ENCODE data around the gene SPTBN4.
"Not testable (repeated sequence)": the region's sequence is repeated elsewhere in the genome, so short reads cannot be mapped to it uniquely, and the experiment has no call there.

SPTBN4 gene

DNA sequence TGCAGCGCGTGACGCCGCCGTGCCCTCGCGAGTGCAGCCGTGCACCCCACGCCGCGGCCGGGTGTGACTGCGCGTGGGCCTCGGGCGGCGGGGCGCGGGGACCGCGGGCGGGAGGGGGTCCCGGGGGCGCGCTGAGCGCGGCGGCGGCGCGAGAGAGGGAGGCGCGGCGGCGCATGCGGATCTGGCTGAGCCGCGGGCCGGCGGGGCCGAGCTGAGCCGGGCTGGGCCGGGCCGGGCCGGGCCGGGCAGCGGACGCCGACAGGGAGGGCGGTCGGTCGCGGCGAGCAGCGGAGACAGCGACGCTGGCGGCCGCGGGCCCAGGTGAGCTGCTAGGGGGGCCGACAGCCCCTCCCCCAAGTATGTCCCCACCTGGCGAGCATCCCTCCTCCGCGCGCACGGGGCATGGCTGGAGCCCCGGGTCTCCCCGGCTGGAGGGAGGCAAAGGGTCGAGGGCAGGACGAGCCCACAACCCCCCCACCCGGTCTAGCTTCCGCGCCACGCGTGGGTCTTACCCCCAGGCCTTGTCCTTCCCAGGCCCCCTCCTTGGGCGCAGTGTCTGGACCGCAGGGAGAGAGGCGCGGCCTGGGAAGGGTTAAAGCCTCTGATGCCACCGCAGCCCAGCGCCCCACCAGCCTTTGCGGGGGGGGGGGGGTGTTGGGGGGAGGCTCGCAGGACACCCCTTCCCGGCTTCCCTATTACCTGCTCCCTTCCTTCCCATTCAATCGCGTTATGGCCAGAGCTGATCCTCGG lies at the start of gene SPTBN4:
Gene SPTBN4 (plus strand): TSS at position 17 of the 750 bp plus-strand sequence. CDS start 5,621 bp downstream, outside the sequence.
- no peak for DNase-seq (ENCODE audit: low read depth in 1 of 2, low spot score in 1 of 2)

DNA sequence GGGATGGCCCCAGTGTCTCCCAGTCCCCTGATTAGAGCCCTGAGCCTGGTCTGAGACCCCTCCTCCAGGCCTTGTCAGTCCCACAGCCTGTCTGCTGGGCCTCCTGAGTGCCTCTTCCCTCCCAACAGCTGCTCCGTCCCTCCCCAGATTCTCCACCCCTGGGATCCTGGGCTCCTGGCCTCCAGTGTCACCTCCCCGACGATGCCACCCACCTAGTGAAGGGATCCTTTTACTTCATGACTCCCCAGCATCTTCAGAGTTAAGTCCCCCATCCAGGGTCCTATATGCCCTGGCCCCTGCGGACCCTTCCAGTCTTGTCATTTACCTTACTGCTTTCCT lies 49.2 kb upstream of the SPTBN4 start:
- DNase-seq (ENCODE audit: low read depth in 1 of 2, low spot score in 1 of 2): no peak

DNA sequence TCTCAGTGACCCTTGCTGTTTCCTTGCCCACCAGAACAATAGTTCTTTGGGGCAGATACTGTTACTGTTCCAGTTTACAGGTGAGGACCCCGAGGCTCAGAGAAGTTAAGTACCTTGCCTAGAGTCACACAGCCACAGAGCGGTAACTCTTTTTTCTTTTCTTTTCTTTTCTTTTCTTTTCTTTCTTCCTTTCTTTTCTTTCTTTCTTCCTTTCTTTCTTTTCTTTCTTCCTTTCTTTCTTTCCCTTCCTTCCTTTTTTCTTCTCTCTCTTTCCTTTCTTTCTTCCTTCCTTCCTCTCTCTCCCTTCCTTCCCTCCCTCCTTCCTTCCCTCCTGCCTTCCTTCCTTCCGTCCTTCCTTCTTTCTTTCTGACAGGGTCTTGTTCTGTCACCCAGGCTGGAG lies 48.8 kb upstream of the SPTBN4 start:
- DNase-seq (ENCODE audit: low read depth in 1 of 2, low spot score in 1 of 2): no peak

DNA sequence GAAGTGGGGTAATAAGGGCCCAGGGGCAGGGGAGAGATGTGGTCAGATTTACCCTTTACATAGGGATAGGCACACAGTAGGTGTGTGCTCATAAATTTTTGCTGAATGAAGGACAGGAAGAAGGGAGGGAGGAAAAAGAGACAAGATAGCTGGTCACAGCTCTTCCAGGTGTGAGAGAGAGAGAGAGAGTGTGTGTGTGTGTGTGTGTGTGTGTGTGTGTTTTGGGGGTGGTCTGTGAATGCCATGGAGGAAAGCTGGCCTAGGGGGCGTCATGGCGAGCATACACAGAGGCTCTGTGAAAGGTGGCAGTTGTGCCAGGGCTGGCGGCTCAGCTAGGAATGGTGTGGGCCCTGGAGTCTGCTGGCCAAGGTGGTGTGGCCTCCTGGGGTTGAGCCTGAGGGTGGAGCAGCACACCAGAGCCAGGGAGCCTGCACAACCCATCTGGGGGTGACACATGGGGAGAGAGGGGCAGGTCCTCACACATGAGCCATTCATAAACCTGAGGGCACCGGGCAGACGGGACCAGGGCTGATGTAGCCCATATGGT lies 47.7 kb upstream of the SPTBN4 start:
- no peak for DNase-seq (ENCODE audit: low read depth in 1 of 2, low spot score in 1 of 2)

DNA sequence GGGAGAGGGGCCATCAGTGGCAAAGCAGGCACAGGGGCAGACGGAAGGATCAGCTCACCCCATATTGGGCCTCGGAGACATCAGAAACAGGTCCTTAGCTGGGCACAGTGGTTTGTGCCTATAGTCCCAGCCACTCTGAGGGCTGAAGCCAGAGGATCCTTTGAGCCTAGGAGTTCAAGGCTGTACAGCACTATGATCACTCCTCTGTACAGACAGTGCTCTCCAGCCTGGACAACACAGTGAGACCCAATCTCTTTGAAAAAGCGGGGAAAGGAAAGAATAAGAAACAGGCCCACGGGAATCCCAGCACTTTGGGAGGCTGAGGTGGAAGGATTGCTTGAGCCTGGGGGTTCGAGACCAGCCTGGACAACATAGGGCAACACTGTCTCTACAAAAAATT lies 47.0 kb upstream of the SPTBN4 start:
- DNase-seq (ENCODE audit: low read depth in 1 of 2, low spot score in 1 of 2): no peak

DNA sequence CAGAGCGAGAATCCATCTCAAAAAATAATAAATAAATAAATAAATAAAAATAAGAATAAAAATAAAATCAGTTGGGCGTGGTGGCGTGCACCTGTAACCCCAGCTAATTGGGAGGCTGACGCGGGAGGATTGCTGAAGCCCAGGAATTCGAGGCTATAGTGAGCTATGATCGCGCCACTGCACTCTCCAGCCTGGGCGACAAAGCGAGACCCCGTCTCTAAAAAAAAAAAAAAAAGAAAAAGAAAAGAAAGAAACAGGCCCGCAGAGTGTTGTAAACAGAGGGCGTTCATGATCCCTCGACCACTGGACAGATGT lies 46.4 kb upstream of the SPTBN4 start:
- DNase-seq (ENCODE audit: low read depth in 1 of 2, low spot score in 1 of 2): no peak

DNA sequence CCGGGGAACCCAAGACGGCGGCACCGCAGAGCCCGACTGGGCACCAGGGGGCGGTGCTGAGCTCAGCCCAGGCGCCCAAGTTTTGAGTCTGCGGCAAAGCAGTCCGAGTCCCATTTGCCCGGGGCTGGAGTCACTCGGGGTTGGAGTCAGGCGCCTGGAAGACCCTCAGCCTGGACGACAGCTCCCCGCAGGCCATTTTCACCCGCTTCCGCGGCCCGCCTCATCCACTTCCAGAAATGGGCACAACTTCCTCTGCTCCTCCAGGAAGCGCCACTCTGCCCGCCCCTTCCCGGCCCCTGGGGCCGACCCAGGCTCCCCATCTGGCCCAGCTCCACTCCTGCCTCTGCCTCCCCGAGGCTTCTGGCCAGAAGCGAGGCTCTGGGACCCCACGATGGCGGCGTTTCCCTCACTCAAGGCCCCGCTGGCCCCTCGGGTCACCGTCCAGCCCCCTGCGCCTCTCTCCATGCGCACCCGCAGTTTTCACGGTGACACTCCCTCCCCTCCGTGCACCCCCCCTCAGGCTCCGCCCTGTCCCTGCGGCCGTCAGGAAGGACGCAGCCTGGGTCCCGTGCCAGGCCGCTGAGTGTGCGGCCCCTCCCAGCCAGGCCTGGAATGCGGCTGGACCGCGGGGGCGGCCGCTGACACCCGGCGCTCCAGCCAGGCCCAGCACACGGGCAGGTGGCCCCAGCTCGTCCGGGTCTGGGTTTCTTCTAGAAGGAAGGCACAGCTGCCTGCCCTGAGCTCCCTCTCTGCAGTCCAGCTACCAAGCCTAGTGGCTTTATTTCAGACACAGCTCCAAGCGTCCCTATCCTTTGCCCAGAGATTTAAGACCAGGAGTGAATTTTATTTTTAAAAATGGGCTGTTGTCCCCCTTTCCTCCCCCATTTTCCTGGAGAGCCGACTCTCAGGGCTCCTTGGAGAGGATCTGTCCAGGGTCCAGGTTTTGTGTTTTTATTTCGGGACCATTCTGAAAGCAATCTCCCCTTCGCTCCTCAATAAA lies 45.7 kb upstream of the SPTBN4 start:
- DNase-seq (ENCODE audit: low read depth in 1 of 2, low spot score in 1 of 2): peak; percentile 47 to 57

DNA sequence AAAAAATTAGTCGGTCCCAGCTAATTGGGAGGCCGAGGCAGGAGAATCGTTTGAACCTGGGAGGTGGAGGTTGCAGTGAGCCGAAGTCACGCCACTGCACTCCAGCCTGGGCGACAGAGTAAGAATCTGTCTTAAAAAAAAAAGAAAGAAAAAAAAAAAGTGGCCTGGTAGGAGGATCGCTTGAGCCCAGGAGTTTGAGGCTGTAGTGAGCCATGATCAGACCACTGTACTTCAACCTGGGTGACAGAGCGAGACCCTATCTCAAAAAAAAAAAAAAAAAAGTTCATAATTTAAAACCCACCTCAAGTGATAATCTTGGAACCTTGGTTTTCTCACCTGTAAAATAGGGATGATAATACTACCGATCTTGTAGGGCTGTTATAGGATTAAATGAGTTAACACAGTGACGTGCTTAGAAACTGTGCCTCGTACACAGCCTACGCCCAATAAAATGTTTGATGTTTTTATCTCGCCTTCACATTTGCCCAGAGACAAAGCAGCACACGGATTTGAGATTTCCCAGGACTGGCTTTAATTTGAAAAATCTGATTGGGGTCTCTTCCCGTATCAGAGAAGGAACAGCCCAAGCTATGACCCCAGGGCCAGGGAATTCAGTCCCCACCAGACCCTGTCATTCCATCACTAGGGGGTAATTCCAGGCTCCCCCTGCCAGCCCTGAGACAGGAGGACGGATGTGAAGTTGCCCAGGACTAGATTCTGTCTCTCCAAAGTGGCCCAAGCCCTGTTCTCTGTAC lies 44.6 kb upstream of the SPTBN4 start:
- DNase-seq (ENCODE audit: low read depth in 1 of 2, low spot score in 1 of 2): no peak

DNA sequence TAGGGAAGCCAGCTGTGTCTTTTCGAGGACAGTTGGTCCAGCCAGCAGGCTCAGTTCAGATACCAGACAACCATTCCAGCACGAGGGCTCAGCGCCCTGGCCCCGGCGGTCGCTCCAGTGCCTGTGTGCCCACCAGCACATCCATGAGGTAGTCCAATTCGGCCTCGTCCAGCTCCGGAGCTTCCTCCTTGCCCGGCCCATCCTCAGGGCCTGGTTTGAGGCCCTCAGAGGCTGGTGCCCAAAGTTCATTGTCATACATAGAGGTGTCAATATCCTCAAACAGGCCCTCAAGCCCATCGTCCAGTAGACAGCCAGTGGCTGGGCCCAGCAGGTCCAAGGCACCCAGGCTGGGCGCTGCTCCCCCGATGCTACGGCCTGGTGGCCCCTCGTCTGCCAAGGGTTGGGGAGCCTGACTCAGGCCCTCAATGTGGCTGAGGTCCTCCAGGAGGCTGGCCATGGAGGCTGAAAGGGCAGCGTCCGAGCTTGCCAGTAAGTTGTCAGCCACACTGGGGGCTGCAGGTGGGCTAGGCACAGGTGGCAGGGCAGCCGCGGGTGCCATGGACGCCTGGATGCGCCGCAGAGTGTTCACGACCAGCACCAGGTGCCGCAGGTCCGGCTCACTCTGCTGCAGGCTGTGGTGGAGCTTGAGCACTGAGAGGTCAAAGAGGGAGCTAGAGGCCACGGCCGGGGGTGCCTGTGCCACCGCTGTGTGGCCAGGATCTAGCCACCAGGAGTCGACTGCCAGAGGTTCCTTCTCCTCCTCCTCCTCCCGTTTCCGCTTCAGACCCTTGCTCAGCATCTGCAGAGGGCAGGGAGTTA lies 43.8 kb upstream of the SPTBN4 start:
- DNase-seq (ENCODE audit: low read depth in 1 of 2, low spot score in 1 of 2): no peak

DNA sequence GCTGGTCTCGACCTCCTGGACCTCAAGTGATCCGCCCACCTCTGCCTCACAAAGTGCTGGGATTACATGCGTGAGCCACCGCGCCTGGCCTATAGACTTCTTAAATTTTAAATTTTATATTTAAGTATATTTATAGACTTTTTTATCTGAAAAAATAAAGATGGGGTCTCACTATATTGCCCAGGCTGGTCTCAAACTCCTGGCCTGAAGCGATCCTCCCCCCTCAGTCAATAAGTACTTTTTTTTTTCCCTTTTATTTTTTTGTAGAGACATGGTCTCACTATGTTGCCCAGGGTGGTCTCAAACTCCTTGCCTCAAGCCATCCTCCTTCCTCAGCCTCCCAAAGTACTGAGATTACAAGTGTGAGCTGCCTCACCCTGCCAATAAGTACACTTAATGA lies 42.9 kb upstream of the SPTBN4 start:
- DNase-seq (ENCODE audit: low read depth in 1 of 2, low spot score in 1 of 2): no peak

DNA sequence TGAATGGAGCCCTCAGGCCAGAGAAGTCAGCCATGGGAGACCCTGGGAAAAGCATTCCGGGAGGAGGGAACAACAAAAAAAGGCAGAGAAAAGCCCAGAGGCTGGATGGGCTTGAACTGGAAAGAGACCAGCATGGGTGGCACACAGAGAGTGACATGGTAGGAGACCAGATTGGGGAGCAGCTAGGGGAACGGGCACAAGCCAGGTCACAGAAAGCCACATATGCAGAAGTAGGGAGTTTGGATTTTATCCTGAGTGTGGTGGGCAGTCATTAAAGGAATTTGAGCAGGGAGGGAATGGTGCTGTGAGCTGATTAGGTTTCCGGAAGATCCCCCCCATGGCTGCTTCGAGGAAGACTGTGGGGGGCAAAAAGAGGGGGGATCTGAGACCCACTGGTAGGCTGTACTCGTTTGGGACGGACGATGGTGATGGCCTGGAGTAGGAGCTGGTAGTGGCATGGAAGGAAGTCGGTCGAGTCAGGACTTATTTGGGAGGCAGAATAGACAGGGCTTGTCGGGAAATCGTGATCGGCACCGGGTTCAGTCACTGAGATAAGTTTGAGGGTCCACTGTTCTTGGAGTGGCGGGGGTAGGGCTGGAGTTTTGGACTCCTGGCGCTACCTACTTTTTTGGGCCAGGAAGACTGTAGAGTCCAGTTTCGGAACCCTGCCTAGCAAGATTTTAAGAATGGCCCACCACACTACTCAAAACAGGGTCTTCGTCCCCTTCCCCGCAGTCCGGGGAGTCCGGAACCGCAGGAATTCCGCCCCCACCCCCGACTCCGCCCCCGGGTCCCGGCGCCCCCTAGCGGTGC lies 42.0 kb upstream of the SPTBN4 start:
- no peak for DNase-seq (ENCODE audit: low read depth in 1 of 2, low spot score in 1 of 2)

DNA sequence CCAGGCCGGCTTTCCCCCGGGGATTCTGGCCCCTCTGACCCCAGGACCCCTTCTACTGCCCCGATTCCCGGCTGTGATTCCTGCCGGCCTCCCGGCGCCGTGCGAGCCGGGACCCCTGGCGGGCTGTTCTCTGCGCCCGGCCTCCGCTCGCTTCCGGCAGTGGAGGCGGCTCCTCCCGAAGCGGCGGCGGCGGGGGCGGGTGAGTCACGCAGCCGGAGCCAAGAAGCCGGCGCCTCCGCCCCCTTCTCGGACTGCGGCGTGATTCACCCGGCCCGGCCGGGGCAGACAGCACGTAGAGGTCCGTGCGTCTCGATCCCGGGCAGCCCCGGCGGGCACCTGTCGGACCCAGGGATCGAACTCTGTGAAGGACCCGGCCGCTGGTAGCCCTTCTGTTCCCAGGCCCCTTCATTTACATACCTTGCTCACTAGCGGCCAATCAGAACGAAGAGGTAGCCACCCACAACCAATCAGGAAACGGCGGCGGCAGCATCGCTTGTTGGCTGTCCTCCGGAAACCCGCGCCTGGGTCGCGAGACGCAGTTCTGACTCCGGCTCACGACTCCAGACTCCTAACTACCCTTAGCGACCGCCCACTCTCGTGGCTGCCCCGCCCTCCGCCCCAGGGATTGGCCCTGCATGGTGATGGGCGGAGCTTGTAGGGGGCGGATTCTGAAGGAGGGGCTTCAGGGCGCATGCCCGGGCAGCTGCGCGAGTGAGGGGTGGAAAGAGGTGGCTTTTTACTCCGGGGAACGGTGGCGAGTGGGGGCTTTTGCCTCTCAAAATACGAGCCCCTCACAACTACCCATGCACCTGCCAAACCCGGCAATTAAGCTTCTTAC lies 41.1 kb upstream of the SPTBN4 start, which contains the start of gene SERTAD1:
Gene SERTAD1 (minus strand): TSS at position 543 of the 838 bp plus-strand sequence. CDS start 2,446 bp downstream, outside the sequence.
- peak; percentile 100 for DNase-seq (ENCODE audit: low read depth in 1 of 2, low spot score in 1 of 2)

DNA sequence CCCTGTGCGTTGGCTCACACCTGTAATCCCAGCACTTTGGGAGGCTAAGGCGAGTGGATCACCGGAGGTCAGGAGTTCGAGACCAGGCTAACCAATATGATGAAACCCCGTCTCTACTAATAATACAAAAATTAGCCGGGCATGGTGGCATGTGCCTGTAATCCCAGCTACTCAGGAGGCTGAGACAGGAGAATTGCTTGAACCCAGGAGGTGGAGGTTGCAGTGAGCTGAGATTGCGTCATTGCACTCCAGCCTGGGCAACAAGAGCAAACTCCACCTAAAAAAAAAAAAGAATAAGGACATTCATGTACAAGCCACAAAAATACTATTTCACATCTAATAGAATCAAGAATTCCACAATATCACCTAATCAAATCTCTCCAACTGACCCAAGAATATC lies 38.6 kb upstream of the SPTBN4 start:
- not testable (repeated sequence) for DNase-seq (ENCODE audit: low read depth in 1 of 2, low spot score in 1 of 2)

DNA sequence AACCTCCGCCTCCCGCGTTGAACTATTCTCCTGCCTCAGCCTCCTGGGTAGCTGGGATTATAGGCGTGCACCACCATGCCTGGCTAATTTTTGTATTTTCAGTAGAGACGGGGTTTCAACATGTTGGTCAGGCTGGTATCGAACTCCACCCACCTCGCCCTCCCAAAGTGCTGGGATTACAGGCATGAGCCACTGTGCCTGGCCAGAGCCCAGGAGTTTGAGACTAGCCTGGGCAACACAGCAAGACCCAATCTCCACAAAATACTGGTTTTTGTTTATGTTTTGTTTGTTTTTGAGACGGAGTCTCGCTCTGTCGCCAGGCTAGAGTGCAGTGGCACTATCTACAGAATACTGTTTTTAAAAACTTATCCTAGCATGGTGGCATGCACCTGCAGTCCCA lies 36.6 kb upstream of the SPTBN4 start:
- not testable (repeated sequence) for DNase-seq (ENCODE audit: low read depth in 1 of 2, low spot score in 1 of 2)

DNA sequence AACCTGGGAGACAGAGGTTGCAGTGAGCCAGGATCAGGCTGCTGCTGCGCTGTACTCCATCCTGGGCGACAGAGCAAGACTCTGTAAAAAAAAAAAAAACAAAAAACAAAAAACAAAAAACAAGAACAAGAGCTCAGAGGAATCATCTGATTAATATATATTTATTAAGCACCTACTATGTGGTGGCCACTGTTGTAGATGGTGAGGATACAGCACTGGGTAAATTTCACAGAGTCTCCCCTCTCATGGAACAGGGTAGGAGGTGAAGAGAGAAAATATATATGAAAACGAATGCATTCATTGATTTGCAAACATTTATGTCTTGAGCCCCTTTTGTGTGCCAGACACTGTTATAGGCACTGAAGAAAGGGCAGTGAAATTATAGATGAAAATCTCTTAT lies 35.1 kb upstream of the SPTBN4 start:
- no peak for DNase-seq (ENCODE audit: low read depth in 1 of 2, low spot score in 1 of 2)

DNA sequence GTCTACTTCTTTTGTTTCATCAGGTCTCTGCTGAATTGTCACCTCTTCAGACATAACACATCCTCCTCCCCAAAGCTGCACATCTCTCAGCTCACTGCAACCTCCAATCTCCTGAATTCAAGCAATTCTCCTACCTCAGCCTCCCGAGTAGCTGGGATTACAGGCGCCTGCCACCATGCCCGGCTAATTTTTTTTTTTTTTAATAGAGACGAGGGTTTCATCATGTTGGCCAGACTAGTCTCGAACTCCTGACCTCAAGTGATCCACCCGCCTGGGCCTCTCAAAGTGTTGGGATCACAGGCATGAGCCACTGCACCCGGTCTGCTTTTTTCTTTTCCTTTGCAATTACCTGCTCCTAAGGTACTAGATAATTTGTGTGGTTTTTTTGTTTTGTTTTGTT lies 34.0 kb upstream of the SPTBN4 start:
- DNase-seq (ENCODE audit: low read depth in 1 of 2, low spot score in 1 of 2): not testable (repeated sequence)

DNA sequence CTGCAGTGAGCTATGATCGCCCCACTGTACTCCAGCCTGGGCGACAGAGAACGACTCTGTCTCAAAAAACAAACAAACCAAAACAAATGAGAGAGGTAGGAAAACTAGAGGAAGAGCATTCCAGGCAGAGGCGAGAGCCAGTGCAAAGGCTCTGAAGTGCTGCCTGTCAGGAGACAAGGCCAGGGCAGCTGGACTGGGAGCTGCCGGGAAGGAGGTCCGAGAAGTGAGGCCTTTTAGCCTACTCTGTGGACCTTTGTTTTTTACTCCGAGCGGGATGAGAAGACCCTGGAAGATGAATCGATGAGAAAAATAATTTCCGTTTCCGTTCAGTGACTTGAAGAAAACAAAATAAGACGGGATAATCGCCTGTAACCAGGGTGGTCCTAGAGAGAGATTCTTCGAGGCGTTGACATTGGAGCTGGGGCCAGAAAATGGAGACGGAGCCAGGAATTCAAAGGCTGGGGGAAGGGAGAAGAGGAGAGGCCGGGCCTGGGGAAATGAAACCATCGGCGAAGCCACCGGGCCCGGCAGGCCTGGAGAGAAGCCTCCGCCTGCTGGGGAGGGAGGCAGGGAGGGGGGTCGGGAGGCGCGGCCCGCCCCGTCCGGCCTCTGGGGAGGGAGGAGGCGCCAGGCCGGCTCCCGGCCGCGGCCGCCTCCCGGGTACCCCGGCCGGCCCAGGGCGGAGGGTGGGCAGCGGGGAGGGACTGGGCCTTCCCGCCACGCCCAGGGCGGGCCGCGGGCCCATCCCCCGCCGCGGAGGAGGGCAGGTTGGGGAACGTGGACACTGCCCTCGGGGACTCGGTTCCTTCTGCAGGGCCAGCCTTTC lies 33.2 kb upstream of the SPTBN4 start:
- DNase-seq (ENCODE audit: low read depth in 1 of 2, low spot score in 1 of 2): peak in 1 of 2 donors; percentile 31

DNA sequence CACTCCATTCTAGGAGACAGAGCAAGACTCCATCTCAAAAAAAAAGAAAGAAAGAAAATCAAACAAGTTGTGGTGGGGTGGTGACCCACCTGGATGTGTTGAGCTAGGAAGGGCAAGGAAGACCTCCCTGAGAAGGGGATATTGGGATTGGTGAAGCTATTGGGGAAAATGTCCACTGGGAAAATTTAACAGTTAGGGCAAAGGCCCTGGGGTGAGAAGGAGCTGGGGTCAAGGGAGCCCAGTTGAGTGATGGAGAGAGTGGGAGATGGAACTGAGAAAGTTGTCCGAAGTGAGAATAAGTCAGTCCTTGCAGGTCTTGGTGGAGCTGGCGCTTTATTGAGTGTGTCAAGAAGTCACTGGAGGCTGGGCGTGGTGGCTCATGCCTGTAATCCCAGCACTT lies 28.5 kb upstream of the SPTBN4 start:
- DNase-seq (ENCODE audit: low read depth in 1 of 2, low spot score in 1 of 2): no peak

Measured in stimulated activated CD4-positive, alpha-beta T cell treated with anti-CD3 and anti-CD28 coated beads, Interleukin-15, amount 100 ng/mL, for 1 hour (primary cell).